ENCODE data around the gene PRKCH. TPM values are rescaled to one million over a fixed set of nuclear protein-coding genes. Genes with fewer than 3 reads are reported as not detected.

The PRKCH gene
- total and polyA plus RNA-seq, 7 donors = 4.2 to 19.9 (median 10.0) TPM

GRCh38 chr14:61545726-61546455, 224.5 kb downstream of the PRKCH start:
- intact Hi-C loops (cut with DNase I) = no loop called here
- no peaks in the 10 kb centered on the region for H3K36me3 ChIP-seq
- no peaks in the 10 kb centered on the region for H3K9me3 ChIP-seq
- no peak for TF ChIP-seq POLR2A (IDR thresholded peaks at IDR 0.05)
- TF ChIP-seq EP300 (IDR thresholded peaks at IDR 0.05) = peak in 1 of 4 donors; percentile 53
- TF ChIP-seq POLR2AphosphoS5 (IDR thresholded peaks at IDR 0.05) = no peak
- no peak for TF ChIP-seq CTCF (IDR thresholded peaks at IDR 0.05)
- H3K4me3 ChIP-seq = no peak overlapping the region
- DNase-seq = no peak
- 75 to 81% methylated on average over 7 of the region's 7 CpGs for WGBS, 2 donors
- H3K4me1 ChIP-seq = peaks cover 0 to 30% (median 27%) of the 10 kb centered on the region in 4 donors
- no peaks in the 10 kb centered on the region for H3K27me3 ChIP-seq
- H3K27ac ChIP-seq = peak overlapping the region in 1 of 4 donors; percentile 74

GRCh38 chr14:61547186-61548069, 226.0 kb downstream of the PRKCH start:
- H3K27ac ChIP-seq = peak overlapping the region in 1 of 4 donors; percentile 13
- 89 to 90% methylated on average over 14 of the region's 14 CpGs for WGBS, 2 donors
- peaks cover 0 to 30% (median 27%) of the 10 kb centered on the region in 4 donors for H3K4me1 ChIP-seq
- H3K9me3 ChIP-seq = no peaks in the 10 kb centered on the region
- intact Hi-C loops (cut with DNase I) = no loop called here
- no peaks in the 10 kb centered on the region for H3K27me3 ChIP-seq
- no peaks in the 10 kb centered on the region for H3K36me3 ChIP-seq
- TF ChIP-seq POLR2AphosphoS5 (IDR thresholded peaks at IDR 0.05) = no peak
- no peak for TF ChIP-seq EP300 (IDR thresholded peaks at IDR 0.05)
- no peak for TF ChIP-seq CTCF (IDR thresholded peaks at IDR 0.05)
- no peak for TF ChIP-seq POLR2A (IDR thresholded peaks at IDR 0.05)
- no peak overlapping the region for H3K4me3 ChIP-seq
- no peak for DNase-seq

GRCh38 chr14:61549425-61549824, 228.0 kb downstream of the PRKCH start:
- no peaks in the 10 kb centered on the region for H3K27me3 ChIP-seq
- TF ChIP-seq POLR2AphosphoS5 (IDR thresholded peaks at IDR 0.05) = no peak
- TF ChIP-seq EP300 (IDR thresholded peaks at IDR 0.05) = no peak
- no peak for TF ChIP-seq POLR2A (IDR thresholded peaks at IDR 0.05)
- no peak for TF ChIP-seq CTCF (IDR thresholded peaks at IDR 0.05)
- 75 to 79% methylated on average over 2 of the region's 2 CpGs for WGBS, 2 donors
- no peak overlapping the region for H3K4me3 ChIP-seq
- H3K36me3 ChIP-seq = no peaks in the 10 kb centered on the region
- no peak for DNase-seq
- intact Hi-C loops (cut with DNase I) = no loop called here
- peaks cover 0 to 10% (median 7%) of the 10 kb centered on the region in 4 donors for H3K4me1 ChIP-seq
- H3K27ac ChIP-seq = no peak overlapping the region
- no peaks in the 10 kb centered on the region for H3K9me3 ChIP-seq

GRCh38 chr14:61551384-61551783, 230.0 kb downstream of the PRKCH start:
- Histone ChIP-seq H3K27me3 (no peaks in the 10 kb centered on the region), H3K4me1 (no peaks in the 10 kb centered on the region), H3K9me3 (no peaks in the 10 kb centered on the region), H3K4me3 (no peak overlapping the region), H3K36me3 (no peaks in the 10 kb centered on the region), H3K27ac (no peak overlapping the region)
- intact Hi-C loops (cut with DNase I) = no loop called here
- WGBS, 2 donors = 89 to 94% methylated on average over 3 of the region's 3 CpGs
- DNase-seq = no peak
- no peak for TF ChIP-seq POLR2AphosphoS5 (IDR thresholded peaks at IDR 0.05)
- no peak for TF ChIP-seq POLR2A (IDR thresholded peaks at IDR 0.05)
- no peak for TF ChIP-seq EP300 (IDR thresholded peaks at IDR 0.05)
- TF ChIP-seq CTCF (IDR thresholded peaks at IDR 0.05) = no peak

Data from sigmoid colon (tissue), 7 donors.